GM20000 (cell line): ENCODE measurements around the gene ELOA.
A peak's percentile ranks its signal among the peaks of the same experiment; 100 is the strongest.
"Not testable (repeated sequence)": the region's sequence is repeated elsewhere in the genome, so short reads cannot be mapped to it uniquely, and the experiment has no call there.

Experiments
- DNase-seq: peaks from one replicate; pipeline ENCODE4 v3.0.0; 2012; ENCODE audit warnings: low spot score
- TF ChIP-seq, protein P1 (sequence below): IDR thresholded peaks from 2 replicates; pipeline ENCODE4 v1.5.1; 2012; ENCODE audit warnings: mild to moderate bottlenecking, control low read depth; ENCODE audit errors: extremely low read depth, missing control alignments

The ELOA gene

DNA sequence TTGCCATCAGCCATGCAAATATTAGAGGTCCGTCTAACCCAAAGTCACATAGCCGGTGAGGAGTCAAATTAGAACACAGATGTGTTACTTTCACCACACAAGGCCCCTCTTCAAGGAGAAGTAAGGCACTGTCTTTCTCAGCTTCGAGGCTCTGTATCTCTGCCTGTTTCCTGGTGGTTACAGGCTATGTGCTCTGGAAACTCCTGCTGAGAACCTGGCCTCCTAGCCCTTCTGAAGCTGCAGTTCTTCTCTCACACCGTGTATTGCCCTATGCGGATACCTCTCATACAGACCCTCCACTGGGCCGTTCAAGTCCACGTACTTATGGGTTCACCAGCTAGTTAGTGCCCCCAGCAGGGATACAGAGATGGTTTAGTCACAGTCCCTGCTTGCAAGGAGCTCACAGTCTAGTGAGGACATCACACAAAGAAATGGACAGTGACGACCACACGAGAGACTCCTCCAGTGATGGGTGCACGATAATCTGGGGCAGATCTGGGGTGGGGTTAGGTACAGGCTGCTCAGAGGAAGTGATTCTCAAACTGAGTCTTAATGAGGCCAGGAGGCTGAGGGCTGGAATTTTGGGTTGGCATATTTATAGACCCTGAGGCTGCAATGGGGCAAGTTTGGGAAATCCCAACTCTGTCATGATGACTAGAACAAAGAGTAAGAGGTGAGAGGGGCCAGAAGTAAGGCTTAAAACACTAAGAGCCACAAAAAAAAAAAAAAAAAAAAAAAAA, 22.8 kb upstream of the ELOA start:
- TF ChIP-seq, protein P1, sequence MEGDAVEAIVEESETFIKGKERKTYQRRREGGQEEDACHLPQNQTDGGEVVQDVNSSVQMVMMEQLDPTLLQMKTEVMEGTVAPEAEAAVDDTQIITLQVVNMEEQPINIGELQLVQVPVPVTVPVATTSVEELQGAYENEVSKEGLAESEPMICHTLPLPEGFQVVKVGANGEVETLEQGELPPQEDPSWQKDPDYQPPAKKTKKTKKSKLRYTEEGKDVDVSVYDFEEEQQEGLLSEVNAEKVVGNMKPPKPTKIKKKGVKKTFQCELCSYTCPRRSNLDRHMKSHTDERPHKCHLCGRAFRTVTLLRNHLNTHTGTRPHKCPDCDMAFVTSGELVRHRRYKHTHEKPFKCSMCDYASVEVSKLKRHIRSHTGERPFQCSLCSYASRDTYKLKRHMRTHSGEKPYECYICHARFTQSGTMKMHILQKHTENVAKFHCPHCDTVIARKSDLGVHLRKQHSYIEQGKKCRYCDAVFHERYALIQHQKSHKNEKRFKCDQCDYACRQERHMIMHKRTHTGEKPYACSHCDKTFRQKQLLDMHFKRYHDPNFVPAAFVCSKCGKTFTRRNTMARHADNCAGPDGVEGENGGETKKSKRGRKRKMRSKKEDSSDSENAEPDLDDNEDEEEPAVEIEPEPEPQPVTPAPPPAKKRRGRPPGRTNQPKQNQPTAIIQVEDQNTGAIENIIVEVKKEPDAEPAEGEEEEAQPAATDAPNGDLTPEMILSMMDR: no peak
- DNase-seq: peak; percentile 63

GRCh38 chr1:23722652-23723051, 20.6 kb upstream of the ELOA start:
- TF ChIP-seq, protein P1: no peak
- DNase-seq: no peak

- DNase-seq: no peak
Measured at GRCh38 chr1:23726686-23727085, 16.6 kb upstream of the ELOA start.

GRCh38 chr1:23727362-23727811, 15.9 kb upstream of the ELOA start:
- DNase-seq: peak; percentile 55
- TF ChIP-seq, protein P1: no peak

More at GRCh38 chr1:23726686-23727085, 16.6 kb upstream of the ELOA start:
- TF ChIP-seq, protein P1: no peak

GRCh38 chr1:23732363-23733224, 10.7 kb upstream of the ELOA start:
- DNase-seq: no peak
- TF ChIP-seq, protein P1: no peak

DNA sequence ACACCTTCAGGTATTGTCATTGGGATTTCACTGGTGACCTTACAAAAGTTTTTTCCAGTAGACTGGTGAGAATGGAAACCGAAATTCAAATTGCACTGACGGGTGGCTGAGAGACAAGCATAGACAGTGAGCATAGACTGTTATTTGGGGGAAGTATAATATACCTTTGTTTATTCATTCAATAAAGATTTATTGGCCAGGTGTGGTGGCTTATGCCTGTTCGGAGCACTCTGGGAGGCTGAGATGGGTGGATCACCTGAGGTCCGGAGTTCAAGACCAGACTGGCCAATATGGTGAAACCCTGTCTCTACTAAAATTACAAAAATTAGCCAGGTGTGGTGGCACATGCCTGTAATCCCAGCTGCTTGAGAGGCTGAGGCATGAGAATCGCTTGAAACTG, 10.0 kb upstream of the ELOA start:
- DNase-seq: not testable (repeated sequence)

GRCh38 chr1:23736437-23737134, 6.7 kb upstream of the ELOA start:
- TF ChIP-seq, protein P1: no peak
- DNase-seq: no peak
